Kidney capillary endothelial cell (primary cell): ENCODE data around the gene LRFN2.

ENCODE experiments used
- DNase-seq: peaks from one replicate; pipeline ENCODE4 v3.0.0-alpha.2; 2018; ENCODE audit warnings: low spot score

LRFN2 gene

DNA sequence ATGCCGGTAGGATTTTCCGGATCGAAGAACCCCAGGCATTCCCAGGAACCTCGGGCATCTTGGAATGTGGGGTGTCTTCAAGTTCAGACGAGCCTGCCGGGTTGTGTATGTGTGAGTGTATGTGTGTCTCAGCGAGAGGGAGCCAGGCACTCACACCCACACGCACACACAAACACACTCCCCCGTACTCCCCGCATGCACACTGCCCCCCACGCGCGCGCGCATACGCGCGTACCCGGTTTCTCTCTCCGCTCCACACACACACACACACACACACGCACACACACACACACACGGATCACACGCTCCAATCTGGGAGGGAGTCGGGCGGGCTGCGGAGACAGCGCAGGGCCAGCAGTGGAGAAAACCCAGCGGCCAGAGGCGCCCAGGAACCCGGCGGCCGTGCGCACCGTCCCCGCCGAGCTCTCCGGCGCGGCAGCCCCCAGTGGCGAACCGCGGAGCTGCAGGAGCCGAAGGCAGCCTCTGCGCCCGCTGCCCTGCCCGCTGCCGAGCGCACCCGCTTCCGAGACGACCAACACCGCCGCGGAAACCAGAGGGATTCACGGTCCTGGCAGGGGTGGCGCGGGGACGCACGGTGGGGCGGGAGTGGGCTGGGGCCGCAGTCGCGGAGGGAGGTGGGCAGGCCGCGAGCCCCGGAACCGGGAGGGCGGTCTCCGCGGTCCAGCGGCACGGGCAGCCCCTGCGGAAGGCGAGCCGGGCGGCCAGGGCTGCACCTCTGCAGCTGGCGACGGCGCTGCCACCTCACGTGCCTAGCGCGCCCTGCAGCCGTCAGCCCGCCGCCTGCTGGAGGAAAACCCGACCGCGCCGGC is at the start of gene LRFN2:
LRFN2 (minus strand) TSS at position 125 of the 830 bp plus-strand sequence.
- DNase-seq, result peak; percentile 69

DNA sequence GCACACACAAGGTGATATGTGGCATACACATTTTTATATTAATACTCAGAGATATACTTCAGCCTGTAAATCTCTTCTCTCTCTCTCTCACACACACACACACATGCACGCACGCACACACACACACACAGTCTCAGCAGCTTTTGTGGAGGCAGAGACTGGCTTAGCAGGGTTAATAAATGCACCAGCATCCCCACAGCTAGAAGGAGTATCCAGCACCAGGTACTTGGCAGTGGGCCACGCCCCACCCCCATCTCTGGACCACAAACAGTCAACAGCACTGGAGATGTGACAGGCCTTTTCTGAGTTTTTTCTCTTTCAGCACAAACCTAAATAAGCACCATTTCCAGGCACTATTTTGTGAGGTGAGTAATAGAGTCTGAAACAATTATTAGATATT is 47.3 kb upstream of the LRFN2 start:
- DNase-seq, result no peak

DNA sequence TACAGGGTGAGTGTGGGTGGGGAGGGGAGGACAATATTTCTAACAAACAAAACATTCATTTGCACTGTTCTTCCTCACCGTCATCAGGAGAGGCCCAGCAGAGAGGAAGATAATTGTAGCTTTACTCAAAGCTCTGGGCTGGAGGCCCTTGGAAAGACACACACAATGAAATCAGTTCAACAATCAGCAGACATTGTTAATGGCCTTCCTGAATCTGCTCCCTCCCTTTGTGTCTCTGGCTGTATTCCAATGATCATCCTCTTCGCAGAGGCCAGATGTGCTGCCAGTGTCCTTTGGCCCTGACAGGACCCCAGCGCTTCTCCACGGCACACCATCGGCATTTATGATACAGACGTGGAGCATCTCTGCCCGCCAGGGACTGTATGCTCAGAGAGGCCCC is 44.6 kb upstream of the LRFN2 start:
- DNase-seq, result no peak

DNA sequence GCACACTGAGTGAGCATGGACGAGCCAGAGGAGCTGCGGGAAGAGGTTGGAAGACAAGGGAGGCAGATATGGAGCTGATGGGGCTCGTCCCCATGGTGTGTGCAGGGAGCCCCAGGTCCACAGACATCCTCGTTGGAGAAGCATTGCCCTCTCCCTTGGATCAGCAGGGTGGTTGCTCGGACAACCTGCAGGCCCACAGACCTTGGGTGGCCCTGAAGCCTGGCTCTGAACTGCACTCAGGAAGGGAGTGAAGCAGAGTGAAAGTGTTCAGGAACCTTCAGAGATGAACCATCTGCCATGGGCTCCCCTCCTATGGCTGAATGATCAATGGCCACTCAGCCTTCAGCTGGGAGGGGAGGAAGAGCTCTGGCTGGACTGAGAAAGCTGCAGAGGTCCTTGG is 43.3 kb upstream of the LRFN2 start:
- no peak for DNase-seq

DNA sequence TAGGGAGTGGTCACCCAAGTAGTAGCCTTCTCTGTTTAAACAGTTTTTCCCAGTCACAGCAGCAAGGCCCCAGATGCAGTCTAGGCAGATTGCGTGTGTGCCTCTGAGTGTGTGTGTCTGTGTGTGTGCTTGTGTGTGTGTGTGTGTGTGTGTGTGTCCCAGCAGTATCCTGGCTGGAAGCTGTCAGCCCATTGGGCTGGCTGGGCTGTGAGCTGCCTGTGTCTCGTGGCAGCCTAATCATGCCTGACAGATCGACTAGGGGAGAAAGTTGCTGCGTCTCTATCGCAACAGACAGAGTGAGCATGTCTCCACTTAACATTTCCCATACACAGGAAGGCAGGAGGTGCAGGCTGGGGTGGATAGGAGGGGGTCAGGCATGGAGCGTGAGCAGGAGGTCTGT is 42.9 kb upstream of the LRFN2 start:
- DNase-seq, result no peak

DNA sequence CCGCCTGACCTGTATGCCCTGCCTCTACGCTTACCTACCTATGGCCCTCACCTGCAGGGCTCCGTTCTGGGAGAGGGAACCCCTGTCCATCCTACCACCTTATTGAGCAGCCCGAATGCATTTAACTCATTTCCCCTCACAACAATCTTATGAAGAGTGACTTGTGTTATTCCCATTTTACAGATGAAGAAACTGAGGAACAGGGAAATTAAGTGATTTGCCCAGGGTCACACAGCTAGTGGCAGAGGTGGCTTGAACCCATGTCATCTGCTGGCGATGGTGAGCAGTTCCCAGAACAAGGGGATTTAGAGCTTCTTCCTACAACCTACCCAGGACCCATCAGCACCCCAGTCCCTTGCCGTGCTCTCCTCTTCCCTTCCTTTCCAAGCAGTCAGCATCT is 42.3 kb upstream of the LRFN2 start:
- DNase-seq, result no peak

DNA sequence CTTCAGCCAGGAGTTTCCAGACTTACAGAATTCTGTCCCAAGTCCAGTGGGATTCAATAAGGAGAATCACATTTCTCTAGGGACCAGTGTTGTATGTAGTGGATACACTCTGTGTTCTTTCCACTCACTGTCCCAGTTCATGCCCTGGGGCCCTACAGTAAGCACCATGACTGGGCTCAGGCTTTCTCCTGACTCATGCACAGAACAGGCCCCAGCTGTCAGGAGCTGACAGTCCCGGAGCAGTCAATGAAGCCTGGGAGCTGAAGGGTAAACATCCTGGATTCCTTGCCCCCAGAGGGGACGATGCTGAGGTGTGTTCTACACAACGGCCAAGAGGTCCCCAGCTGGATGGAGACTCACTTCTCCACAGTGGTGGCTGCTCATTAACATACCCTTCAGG is 40.2 kb upstream of the LRFN2 start:
- DNase-seq, result no peak

DNA sequence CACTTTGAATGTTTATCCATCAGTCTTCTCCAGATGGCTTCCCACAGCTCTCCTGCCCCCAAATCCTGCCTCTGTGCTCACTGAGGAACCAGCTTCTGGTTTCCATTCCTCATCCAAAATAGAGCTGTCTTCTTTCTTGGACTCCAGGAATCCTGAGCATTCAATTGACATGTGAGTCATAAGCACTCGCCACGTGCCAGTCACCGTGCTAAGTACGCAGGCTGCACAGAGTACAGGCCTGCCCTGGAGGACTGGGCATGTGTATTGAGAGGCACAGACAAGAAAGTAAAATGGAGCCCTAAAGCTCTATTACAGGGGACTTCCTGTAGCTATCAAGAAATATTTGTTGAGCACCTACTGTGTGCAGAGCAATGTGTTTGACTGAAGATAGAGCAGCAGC is 39.7 kb upstream of the LRFN2 start:
- no peak for DNase-seq

DNA sequence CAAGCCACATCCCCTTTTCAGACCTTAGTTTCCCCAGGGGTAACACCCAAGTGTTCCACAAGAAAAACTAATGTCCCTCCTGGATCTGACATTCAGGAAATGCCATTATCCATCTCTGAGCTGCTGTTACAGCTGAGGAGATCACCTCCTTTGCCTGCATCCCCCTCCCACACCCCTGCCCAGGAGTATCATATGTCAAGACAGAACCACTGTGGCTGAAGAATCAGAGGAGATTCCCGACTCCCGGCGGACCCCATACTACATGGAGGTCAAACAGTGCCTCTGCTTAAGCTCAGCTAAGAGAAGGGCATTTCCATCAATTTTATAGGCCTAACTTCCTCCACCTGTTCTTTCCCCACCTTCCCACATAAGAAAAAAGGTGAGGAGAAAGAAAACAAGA is 36.8 kb upstream of the LRFN2 start:
- no peak for DNase-seq

DNA sequence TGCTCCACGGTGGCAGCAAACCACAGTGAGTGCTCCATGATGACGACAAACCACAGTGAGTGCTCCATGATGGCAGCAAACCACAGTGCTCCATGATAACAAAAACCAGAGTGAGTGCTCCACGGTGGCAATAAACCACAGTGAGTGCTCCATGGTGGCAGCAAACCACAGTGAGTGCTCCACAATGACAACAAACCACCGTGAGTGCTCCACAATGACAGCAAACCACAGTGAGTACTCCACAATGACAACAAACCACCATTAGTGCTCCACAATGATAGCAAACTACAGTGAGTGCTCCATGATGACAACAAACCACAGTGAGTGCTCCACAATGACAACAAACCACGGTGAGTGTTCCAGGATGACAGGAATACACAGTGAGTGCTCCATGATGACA is 36.0 kb upstream of the LRFN2 start:
- DNase-seq, result no peak

DNA sequence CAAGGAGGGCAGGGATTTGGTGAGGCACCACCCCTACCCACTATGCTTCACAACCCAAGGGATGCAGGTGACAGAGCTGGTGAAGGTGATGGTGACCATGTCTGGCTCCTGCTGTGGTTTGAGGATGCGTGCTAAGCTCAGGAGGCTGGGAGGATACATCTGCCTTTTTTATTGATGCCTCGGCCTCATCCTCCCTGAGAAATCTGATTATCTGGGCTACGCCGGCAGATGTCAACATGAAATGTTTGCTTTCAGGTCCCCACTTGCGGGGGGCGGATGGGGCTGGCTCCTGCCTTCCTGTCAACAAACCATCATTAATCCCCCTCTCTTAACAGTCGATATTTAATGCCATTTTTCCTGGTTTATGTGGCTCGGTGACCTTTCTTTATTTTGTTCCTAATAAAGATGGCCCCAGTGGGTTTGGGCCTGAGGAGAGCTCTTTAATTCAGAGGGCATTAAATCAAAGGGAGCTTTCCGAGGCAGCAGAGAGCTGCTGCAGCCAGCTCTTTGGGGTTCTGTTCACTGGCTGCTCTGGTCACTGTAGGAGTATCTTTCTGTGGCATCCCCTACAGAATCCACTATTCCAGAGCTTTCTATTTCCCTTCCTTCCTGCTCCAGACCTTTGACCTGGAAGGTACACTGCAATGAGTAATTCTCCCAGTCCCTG is 33.5 kb upstream of the LRFN2 start:
- no peak for DNase-seq

DNA sequence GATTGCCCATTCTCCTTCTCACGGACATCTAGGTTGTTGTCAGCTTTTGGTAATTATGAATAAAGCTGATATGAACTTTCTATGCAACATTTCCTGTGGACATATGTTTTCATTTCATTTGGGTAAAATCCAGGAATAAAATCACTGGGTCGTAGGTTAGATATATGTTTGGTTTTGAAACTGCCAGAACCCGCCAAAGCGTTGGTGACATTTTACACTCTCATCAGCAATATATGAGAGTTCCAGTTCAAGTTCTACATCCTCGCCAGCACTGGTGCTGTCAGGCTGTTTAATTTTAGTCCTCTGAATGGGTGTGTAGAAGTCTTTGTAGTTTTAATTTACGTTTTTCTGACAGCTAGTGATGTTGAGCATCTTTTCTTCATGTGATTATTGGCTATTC is 27.5 kb upstream of the LRFN2 start:
- DNase-seq, result no peak

DNA sequence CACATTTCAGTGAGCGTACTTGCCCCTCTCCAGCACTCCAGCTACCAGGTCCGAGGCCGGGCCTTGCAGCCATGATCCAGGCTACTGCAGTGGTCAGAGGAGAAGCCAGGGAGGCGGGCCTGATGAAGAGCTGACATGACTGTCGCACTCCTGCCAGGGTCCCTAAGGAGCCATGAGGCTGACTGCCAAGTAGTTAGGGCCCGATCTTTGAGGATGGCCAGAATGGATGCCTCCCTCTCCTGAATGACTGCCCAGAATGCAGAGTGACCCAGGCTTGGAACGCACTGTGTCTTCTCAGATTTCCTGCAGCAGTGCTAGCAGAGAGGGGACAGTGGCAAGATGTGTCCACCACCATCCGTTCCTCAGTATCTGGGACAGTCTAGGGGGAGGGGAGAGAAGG is 24.7 kb upstream of the LRFN2 start:
- no peak for DNase-seq

DNA sequence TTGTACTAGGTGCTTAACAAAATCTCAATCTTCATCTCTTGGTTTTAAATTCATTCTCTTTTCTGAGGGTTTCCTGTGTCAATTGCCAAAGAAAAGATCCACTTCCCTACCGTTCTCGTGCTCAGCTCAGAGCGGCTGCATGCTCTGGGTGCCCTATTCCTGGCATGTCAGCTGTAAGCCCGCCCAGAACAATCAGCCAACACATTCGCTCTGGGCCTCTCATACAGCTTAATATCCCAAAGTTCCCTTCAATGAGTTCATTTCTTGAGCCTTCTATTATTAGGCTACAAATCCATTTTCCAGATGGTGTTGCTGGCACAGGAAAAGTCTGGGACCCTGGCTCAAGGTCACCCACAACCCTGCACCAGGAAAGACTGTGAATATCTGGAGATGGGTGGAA is 24.3 kb upstream of the LRFN2 start:
- no peak for DNase-seq

DNA sequence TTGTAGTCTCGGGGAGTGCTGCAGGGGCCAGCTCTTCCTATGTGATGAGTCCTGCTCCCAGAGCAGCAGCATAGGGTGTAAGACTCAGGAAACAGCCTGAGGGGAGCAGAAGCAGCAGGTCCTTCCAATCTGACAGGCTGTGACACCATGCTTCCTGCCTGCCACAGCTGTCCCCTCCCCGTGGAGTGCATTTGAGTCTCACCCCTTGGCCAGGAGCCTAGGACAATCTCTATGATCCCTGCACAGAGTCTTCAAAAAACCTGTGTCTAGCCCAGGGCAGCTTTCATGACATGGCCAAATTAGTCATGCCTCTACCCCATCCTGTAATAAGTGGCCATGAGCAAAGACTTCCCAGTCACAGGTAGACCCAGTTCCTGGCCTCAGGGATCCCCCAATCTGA is 23.1 kb upstream of the LRFN2 start:
- DNase-seq, result no peak

DNA sequence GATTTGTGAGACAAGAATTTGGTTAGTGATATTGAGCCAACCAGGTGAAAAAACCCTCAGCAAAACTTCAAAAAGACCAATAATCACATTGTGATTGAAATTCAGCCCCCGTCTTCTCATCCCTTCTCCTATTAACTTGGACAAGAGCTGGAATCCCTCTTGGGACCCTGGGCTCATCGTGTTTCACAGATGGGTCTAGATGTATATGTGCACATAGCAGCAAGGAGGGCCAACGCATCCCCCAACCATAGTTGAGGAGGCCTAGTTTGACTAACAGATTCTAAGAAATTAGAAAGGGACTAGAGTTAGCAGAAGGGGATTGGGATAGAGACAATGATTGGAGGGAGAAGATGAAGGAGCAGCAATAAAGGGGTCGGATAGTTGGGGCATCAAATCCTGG is 19.8 kb upstream of the LRFN2 start:
- DNase-seq, result no peak

DNA sequence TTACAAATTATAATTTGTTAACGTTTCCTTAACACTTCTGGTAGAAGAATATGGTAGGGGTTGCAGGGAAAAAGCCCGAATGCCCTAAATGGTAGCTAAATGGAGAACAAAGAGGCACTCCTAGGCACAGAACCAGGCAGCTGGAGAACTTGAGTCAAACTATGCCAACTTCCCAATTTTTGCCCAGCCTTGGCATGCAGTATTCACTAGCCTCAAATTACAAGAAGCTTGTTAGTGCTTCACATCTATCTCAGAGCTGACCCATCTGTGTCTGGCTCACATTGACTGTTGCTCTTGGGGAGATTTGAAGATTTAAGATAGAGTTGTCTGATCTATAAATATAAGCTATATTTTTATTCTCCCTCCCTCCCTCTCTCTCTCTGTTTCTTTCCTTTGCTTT is 19.4 kb upstream of the LRFN2 start:
- DNase-seq, result no peak

DNA sequence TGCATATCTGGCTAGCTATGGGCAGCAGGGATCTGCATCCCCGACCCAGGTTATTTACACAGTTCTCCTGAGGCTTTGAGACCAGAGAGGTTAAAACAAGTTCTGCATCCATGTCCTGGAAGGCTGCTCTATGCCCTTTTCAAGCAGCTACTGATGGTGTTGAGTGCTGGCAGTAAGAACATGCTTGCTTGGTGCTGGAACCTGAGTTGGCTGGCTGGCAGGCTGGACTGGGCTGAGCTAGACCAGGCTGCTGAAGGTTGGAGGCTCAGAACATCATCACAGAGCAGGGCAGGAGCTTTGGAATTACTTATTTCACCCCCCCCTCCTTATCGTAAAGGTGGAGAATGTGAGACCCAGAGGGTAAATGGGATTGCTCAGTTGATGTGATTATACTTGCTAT is 16.9 kb upstream of the LRFN2 start:
- no peak for DNase-seq

DNA sequence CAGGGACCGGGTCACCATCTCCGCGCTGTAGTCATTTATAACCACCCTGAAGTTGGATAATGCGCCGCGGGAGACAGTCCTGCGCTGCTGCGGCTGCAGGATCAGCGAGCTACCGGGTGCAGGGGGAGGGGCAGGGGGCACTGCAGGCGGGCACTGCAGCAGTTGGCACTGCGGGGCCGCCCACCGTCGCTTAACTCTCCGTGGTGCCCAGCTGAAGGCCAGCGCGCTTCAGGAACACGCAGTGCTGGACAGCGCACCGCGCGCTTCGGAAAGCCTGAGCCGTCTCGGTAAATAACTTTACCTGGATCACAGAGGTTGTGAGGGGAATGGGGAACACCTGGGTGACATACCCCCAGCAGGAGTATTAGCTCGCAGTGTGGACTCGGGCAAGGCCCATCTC is 12.4 kb upstream of the LRFN2 start:
- no peak for DNase-seq

DNA sequence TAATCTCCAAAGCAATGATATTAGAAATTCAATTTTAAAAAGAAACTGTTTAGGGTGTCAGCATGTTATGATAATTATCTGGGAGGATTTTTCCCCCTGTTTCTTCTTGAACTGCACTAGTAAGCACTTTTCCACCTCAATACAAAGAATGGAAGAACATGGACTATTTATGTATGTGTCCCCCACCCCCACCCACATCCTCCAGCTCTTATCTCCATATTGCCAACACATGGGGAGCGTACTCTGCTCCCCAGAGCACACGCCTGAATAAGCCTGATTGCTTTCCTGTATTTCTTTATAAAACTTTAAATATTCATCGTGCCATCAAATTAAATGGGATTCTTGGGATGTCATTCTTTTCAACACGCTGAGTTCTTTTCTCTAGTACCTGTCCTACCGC is 11.4 kb upstream of the LRFN2 start:
- DNase-seq, result no peak

DNA sequence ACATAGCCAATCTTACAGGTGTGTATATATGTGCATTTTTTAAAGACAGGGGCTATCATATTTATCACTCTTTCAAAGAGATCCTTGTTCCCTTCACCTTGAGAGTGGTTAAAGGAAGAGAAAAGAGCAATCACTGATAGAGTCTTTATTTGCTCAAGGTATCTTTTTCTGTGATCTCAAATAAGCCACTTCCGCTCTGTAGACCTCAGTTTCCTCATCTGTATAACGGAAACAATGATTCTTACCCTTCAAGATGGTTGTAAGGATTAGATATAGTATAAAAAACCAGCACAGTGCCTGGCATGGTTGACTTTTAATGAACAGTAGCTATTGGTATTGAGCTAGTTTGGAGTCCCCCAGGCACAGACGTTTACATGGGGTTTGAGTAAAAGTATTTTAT is 10.1 kb upstream of the LRFN2 start:
- no peak for DNase-seq

DNA sequence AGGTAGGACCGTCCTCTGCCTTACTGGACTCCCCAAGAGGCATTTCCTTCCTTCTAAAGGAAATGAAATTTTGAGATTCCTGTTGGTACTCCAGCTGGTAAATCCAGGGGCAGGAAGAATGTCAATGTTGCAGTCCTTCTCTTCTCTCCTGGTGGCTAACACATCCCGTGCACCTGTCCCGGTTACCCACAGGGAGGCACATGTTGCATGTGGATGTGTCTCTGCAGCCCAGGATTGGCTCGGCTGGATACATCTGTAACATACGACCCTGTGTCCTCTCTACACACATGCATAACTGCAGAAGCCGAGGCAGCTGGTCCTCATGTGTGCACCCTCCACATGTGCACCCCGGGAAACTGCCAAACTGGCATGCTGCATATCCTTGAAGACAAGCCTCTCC is 1.3 kb upstream of the LRFN2 start:
- DNase-seq, result no peak

DNA sequence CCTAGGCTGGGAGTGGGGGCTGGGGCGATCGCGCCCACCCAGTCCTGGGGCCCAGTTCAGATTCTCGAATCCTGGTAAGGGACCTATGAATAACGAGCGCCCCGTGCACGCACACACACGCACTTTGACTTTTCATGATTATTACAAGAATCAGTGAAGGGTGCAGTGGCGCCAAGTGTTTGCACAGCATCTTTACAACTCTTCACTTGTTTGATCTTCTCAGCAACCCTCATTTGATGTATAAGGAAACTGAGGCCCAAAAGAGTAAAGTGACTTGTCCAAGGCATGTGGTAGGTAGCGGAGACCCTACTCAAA is 863 bp upstream of the LRFN2 start:
- no peak for DNase-seq
